ENCODE measurements around the gene ZFP1. TPM values are rescaled to one million over a fixed set of nuclear protein-coding genes. Genes with fewer than 3 reads are reported as not detected.

Gene ZFP1
- total and polyA plus RNA-seq, 2 donors (not counting 1 experiment from before 2014, with no cell fraction given): 9.8 to 14.4 TPM

- H3K4me1 ChIP-seq (ENCODE audit: control insufficient read depth, extremely low read depth, insufficient read depth, low read length): no peaks in the 10 kb centered on the region
- H3K36me3 ChIP-seq (ENCODE audit: control insufficient read depth, insufficient read depth, low read length): no peaks in the 10 kb centered on the region
- DNase-seq (ENCODE audit: low read depth in 2 of 2): no peak
- H3K9ac ChIP-seq (ENCODE audit: insufficient read depth, low read length): no peak overlapping the region
- no peak overlapping the region for H2AFZ ChIP-seq (ENCODE audit: low read length)
- no peak overlapping the region for H3K4me3 ChIP-seq (replicated peaks in 1 of 4; ENCODE audit: control extremely low read depth in 1 of 4, insufficient read depth in 1 of 4, low read depth in 3 of 4, low read length in 4 of 4)
- H3K79me2 ChIP-seq (ENCODE audit: control insufficient read depth, insufficient read depth, low read length): no peaks in the 10 kb centered on the region
- TF ChIP-seq CTCF (conservative IDR thresholded peaks at IDR 0.05 in 1 of 2, IDR thresholded peaks at IDR 0.05 in 1 of 2; ENCODE audit: low read depth in 1 of 2, low read length in 2 of 2) (no peak), EZH2 (IDR thresholded peaks at IDR 0.05; ENCODE audit: low read length, missing control alignments) (no peak)
- no peaks in the 10 kb centered on the region for H3K27me3 ChIP-seq (ENCODE audit: control insufficient read depth, insufficient read depth, low read length)
- no peak overlapping the region for H3K4me2 ChIP-seq (ENCODE audit: extremely low read depth, insufficient read depth, low read length)
- H3K27ac ChIP-seq (ENCODE audit: insufficient read depth, low read length): no peak overlapping the region
- no peaks in the 10 kb centered on the region for H3K9me3 ChIP-seq (ENCODE audit: control insufficient read depth, insufficient read depth, low read depth, low read length)
- H4K20me1 ChIP-seq (ENCODE audit: control insufficient read depth, extremely low read depth, insufficient read depth, low read length): no peaks in the 10 kb centered on the region
Observed at GRCh38 chr16:75160386-75160785, 12.1 kb downstream of the ZFP1 start.

GRCh38 chr16:75169899-75170405, 21.6 kb downstream of the ZFP1 start:
- no peak for DNase-seq (ENCODE audit: low read depth in 2 of 2)
- no peaks in the 10 kb centered on the region for H3K4me1 ChIP-seq (ENCODE audit: control insufficient read depth, extremely low read depth, insufficient read depth, low read length)
- H3K9ac ChIP-seq (ENCODE audit: insufficient read depth, low read length): no peak overlapping the region
- peaks cover 3% of the 10 kb centered on the region for H3K9me3 ChIP-seq (ENCODE audit: control insufficient read depth, insufficient read depth, low read depth, low read length)
- H4K20me1 ChIP-seq (ENCODE audit: control insufficient read depth, extremely low read depth, insufficient read depth, low read length): no peaks in the 10 kb centered on the region
- H3K27ac ChIP-seq (ENCODE audit: insufficient read depth, low read length): no peak overlapping the region
- H2AFZ ChIP-seq (ENCODE audit: low read length): no peak overlapping the region
- H3K79me2 ChIP-seq (ENCODE audit: control insufficient read depth, insufficient read depth, low read length): no peaks in the 10 kb centered on the region
- TF ChIP-seq CTCF (conservative IDR thresholded peaks at IDR 0.05 in 1 of 2, IDR thresholded peaks at IDR 0.05 in 1 of 2; ENCODE audit: low read depth in 1 of 2, low read length in 2 of 2) (no peak), EZH2 (IDR thresholded peaks at IDR 0.05; ENCODE audit: low read length, missing control alignments) (no peak)
- no peak overlapping the region for H3K4me2 ChIP-seq (ENCODE audit: extremely low read depth, insufficient read depth, low read length)
- no peak overlapping the region for H3K4me3 ChIP-seq (replicated peaks in 1 of 4; ENCODE audit: control extremely low read depth in 1 of 4, insufficient read depth in 1 of 4, low read depth in 3 of 4, low read length in 4 of 4)
- no peaks in the 10 kb centered on the region for H3K27me3 ChIP-seq (ENCODE audit: control insufficient read depth, insufficient read depth, low read length)
- peaks cover 2% of the 10 kb centered on the region for H3K36me3 ChIP-seq (ENCODE audit: control insufficient read depth, insufficient read depth, low read length)

- DNase-seq (ENCODE audit: low read depth in 2 of 2): no peak
- Histone ChIP-seq H2AFZ (ENCODE audit: low read length) (no peak overlapping the region), H3K9me3 (ENCODE audit: control insufficient read depth, insufficient read depth, low read depth, low read length) (peaks cover 2% of the 10 kb centered on the region), H4K20me1 (ENCODE audit: control insufficient read depth, extremely low read depth, insufficient read depth, low read length) (no peaks in the 10 kb centered on the region), H3K9ac (ENCODE audit: insufficient read depth, low read length) (no peak overlapping the region), H3K27ac (ENCODE audit: insufficient read depth, low read length) (no peak overlapping the region), H3K4me1 (ENCODE audit: control insufficient read depth, extremely low read depth, insufficient read depth, low read length) (no peaks in the 10 kb centered on the region), H3K4me2 (ENCODE audit: extremely low read depth, insufficient read depth, low read length) (no peak overlapping the region), H3K4me3 (replicated peaks in 1 of 4; ENCODE audit: control extremely low read depth in 1 of 4, insufficient read depth in 1 of 4, low read depth in 3 of 4, low read length in 4 of 4) (no peak overlapping the region), H3K79me2 (ENCODE audit: control insufficient read depth, insufficient read depth, low read length) (no peaks in the 10 kb centered on the region), H3K27me3 (ENCODE audit: control insufficient read depth, insufficient read depth, low read length) (no peaks in the 10 kb centered on the region), H3K36me3 (ENCODE audit: control insufficient read depth, insufficient read depth, low read length) (peaks cover 2% of the 10 kb centered on the region)
- TF ChIP-seq EZH2 (IDR thresholded peaks at IDR 0.05; ENCODE audit: low read length, missing control alignments) (no peak), CTCF (conservative IDR thresholded peaks at IDR 0.05 in 1 of 2, IDR thresholded peaks at IDR 0.05 in 1 of 2; ENCODE audit: low read depth in 1 of 2, low read length in 2 of 2) (no peak)
Observed at GRCh38 chr16:75172578-75172977, 24.3 kb downstream of the ZFP1 start.

Measured in fibroblast of lung (primary cell).